NCI-H2227 (cell line): ENCODE results near the gene ZNF503.

Experiments used
- DNase-seq: peaks from one replicate; lab custom pipeline; 2025; ENCODE audit not compliant: unreplicated experiment; lab: John Stamatoyannopoulos, UW

Gene ZNF503

DNA sequence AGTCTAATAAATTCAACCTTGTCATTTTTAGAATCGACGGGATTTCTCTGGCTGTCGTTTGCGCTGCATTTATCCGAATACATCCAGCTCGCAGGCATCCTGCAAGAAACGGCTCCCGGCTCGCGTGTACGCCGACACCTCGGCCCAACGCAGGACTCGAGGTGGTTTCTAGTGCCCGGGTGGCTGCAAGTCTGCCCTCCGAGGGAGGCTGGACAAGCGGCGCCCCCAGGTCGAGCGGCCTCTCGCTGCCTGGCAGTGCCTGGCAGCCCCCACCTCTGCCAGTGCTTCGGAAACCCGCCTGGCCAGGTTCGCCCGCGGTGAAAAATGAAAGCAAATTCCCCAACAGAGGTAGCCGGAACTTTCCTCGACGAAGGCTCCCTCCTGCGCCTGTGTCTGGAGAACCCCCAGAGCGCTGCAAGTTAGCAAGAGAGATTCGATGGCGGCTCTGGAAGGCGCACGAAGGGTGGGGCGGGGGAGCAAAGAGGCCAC, 5.7 kb upstream of the ZNF503 start:
- DNase-seq: no peak

DNA sequence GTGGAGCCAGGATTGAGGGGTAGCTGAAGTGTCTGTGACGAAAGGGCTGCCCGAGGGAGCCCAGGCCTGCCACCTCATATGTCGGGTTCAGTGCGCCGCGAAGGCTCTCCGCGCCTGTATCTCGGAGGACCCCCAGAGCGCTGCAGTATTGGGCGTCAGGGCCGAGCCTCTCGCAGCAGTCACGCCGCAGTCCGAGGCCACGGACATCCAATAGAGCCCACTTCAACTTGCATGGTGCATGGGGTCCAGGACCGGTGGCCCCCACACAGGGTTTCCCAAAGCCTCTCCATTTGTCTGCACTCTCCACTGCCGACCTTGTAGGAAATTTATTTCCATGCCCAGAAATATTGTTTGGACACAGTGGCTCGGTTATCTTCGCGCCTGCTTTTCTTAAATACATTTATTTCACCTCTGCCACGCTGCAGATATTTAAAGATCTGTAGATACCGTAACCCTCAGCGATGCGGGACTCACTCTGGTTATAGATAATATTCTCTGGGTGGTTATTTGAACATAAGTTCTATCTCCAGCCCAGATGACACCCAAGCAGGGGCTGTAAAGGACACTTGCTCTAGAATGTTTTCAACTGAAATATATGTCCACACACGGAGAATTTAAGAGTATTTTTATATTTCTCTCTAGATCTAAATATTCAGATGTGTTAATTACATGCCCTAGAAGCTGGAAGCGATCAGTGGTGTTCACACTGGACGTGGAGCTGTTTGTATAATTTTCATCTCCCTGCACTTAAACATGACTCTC, 5.1 kb upstream of the ZNF503 start:
- no peak for DNase-seq

DNA sequence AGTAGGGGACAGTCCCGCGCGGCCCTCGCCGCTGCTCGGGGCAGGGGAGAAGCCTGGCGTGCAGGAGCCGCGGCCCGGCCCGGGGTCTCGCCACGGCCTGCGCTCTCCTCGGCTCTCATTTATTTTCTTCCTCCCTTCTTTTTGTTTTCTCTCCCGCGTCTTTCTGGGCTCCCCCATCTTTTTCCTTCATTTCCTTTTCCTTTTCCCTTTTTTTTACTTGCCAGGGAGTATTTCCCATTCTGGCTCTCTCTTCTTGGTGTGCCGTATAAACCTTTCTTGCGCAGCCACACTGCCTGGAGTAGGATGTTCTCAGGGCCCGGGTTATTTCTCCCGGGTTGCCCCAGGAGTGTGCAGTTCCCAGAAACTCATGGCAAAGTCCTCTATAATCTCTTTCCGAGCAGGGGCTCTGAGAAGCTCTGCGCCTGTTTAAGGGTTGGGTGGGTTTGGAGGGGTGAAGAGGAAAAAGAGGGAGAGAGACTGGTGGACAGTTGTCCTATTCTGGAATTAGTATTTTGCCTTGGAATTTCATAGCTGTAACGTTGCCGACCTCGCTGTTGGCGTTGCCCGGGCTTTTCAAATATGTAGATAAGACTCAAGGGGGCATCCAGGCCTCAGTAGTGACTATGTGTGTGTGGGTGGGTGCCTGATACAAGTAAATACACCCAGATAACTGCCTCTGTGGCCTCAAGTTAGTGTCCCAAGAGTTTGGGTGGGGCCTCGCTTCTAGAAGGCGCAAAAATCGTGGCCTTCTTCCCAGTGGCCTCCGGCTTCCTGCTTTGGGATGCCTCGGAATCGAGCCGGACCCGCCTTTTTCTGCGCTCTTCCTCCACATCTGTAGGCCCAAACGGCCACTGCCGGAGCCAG, 4.3 kb upstream of the ZNF503 start:
- no peak for DNase-seq

DNA sequence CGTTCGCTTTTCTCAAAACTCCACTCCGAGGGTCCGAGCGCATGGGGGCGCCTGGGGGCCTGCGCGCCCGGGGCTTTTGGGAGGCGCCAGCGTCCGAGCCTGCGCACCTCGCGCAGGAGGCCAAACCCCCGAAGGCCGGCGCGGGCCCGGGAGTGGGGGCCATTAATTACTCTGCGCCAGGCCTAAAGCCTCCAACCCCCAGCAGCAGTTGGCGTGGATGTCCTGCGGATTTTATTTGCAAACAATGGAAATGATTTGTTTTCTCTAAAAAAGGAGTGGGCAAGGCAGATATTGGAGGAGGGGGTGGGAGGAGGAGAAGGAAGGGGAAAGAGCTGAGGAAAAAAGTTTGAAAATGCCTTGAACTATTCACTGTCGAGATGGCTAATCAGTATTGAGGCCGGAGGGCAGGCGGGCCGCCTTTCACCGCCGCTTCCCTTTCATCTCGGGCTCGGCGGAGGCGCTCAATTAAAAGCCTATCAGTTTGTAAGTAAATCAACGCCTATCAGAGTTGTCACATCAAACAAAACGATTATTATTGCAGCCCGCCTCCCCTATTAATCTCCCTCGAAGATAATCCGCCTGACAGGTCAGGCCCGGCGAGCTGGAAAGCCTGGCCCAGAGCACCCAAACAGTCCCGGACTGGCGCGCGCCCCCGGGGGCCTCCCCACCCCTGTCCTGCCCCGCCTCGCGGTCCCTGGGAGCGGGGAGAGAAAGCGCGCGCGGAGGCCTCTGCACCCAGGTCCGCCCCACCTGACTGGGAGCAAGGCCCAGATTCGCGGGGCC, 3.4 kb upstream of the ZNF503 start:
- peak; percentile 66 for DNase-seq

DNA sequence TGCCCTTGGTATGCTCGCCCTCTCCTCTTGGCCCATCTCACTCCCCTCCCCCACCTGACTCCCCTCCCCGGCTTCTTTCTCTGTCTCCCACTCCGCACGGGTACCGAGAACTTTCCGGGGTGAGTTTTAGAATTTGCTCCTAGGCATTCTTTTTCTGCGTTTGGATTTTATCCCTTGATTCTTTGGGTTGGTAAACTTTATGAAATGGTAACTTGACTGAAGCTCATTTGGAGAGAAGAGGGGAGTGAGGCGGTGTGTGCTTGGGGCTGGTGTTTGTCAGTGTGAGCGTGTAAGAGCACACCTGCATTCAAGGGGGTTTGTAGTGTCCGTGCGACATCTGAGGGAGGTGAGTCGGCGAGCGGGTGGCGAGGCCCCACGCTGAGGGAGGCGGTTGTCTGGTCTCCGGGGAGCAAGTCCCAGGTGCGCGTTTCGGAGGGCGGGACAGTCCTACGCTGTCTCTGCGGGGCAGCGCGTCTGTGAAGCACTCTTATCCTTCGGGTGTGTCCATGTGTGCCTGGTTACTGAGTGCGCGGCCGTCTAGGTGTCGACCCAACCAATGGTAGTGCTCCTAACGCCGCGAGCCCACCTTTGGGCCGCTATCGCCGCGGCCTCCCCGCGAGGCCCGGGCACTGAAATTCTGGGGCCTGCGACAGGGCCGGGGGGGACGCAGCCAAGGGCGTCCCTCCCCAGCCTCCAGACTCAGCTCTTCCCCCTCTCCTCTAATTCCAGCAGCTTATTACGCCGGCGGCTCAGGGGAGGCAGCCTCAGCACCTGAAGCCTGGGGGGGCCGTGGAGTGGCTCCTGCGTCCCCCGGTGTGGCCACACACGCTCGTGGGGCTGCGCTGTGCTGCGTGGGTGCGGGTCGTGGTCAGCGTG, 2.6 kb upstream of the ZNF503 start:
- peak; percentile 44 for DNase-seq

DNA sequence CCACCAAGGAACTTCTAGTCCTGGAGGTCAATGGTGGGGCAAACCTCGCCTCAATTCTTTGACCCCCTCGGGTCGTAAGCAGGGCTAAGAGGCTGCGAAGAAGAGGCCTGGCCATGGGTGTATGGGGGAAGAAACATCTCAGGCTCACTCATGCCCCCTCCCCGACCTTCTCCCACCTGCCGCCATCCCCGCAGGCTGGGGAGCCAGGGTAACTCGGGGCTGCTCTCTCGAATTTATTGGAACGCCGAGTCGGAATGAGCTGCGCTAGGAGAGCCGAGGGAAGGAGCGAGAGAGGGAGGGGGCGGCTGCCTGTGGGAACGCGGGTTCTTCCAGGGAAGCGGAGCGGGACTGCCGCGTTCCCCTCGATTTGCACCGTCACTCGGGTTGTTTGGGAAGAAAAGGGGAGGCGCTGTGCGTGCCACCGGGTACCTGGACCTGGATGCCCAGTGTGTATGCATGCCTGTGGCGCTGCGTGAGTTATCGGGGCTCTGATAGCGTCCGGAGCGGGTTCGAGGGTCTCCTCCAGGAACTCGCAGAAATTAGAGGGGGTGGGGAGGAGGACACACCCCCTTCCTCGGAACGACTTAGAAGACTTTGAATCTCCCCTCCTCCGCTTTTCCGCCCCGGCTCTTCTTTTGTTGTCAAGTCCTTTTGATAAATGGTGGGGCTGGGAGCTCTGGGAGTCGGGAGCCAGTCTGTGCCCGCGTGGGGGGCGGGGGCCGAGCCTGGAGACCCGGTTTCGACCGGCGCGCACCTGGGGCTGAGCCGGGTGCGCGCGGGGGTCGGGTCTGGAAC, 1.8 kb upstream of the ZNF503 start:
- DNase-seq: peak; percentile 69

DNA sequence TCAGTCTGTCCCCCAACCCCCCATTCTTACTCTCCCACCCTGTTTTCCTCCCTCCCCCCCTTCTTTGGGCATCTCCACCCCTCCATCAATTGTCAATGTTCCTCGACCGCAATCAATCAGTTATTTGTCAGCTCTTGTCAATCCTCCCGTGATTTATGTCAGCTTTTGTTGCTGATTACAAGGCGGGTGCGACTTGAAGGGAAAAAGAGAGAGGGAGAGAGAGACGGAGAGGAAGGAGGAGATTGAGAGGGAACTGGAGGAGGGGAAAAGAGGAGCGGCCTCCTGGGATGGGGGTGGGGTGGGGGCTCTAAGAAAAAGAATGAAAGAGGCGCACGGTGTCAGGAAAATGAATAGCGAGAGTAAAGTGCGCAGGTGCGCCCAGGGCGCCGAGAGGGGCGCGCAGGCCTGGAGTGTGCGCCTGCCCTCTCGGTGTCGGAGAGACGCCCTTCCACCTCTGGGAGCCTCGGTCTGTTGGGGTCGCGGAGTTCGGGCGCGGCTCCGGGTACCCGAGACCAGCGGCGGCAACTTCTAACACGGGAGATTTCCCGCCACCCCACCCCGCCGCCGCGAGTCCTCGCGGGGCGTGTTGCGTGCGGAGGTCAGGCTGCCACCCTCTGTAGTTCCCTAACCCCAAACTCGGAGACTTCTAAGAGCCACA, 1.1 kb upstream of the ZNF503 start:
- peak; percentile 89 for DNase-seq

DNA sequence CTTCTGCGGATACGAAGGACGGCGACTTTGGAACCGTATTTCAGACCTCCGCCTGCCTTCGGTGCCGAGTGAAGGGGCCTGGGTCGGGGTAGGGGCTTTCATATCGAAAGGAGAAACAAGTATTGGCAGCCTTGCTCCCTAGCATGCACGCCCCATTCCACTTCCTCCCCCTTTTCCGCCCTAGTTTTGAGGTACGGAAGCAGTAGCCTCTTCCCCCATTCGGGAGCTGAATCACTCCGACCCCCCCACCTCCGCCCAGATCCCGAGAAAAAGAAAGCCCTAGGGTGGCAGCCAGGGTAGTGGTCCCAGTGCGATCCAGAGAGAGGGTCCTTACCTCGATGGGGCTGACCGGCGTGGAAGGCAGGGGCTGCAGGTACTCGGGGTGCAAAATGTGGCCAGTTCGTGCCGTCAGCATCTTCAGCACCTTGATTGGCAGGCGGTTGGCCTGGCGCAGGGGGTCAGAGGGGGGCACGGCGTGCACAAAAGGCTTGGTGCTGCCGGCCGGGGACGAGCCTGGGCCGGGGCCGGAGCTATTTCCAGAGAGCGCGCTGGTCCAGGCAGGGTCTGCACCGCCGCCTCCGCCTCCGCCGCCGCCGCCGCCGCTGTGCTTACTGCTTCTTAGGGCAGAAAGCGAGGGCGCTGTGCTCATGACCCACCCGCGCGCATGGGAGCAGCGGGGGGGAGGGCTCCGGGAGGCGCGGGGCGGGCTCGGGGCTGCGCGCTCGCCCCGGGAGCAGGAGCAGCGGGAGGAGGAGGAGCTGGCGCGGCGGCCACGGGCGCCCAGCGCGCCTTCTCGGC, 594 bp downstream of the ZNF503 start:
- peak; percentile 77 for DNase-seq

DNA sequence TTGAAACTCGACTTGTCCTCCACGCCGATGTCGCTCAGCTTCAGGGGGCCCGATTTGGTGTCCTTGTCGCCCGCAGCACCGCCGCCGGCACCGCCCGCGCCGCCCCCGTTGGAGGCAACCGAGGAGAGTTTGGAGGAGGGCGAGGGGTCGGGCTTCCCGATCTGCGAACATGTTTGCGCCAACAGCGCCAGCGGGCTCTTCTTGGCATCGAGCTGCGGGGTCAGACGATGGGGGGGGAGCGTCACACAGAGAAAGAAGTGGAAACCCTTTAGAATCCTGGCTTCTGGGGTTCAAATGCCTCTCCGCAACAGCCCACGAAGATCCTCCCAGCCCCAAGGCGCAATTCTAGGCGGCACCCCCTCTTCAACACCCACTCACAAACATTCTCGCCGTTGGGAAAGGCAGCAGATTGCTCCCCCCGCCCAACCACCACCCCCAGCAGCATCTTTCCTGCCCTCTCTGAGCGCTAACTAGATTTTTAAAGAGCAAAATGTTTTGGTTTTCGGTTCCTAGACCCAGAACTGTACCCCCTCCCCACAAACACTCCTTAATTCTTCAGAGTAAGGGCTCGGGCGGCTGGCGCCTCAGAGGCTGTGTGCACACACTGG, 1.3 kb downstream of the ZNF503 start:
- no peak for DNase-seq

DNA sequence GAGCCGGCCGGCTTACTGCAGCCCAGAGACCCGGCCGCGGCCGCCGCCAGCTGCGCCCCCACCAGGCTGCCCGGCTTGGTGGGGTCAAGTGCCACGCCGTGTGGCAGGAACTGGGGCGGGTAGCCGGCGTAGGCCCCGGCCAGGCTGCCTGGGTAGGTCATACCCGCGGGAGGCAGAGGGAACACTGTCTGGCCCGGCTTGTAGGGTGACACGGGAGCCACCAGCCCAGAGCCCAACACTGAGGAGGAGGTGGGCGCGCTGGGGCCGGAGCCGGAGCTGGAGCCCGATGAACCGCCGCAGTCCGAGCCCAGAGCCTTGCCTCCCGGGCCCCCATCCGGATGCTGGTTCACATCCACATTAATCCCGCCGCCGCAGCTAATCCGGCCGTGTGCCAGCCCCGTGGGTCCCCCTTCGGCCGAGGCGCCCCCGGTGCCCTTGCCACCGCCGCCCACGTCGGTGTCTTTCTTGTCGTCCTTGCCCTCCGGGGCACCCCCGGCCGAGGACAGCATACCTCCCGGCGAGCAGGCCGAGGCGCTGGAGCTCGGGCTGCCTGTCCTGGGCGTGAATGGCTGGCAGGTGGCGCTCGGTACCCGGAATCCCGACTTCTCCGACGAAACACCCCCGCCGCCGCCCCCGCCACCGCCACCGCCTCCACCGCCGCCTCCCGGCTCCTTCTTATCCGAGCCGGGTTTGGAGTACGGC, 2.0 kb downstream of the ZNF503 start:
- peak; percentile 67 for DNase-seq

DNA sequence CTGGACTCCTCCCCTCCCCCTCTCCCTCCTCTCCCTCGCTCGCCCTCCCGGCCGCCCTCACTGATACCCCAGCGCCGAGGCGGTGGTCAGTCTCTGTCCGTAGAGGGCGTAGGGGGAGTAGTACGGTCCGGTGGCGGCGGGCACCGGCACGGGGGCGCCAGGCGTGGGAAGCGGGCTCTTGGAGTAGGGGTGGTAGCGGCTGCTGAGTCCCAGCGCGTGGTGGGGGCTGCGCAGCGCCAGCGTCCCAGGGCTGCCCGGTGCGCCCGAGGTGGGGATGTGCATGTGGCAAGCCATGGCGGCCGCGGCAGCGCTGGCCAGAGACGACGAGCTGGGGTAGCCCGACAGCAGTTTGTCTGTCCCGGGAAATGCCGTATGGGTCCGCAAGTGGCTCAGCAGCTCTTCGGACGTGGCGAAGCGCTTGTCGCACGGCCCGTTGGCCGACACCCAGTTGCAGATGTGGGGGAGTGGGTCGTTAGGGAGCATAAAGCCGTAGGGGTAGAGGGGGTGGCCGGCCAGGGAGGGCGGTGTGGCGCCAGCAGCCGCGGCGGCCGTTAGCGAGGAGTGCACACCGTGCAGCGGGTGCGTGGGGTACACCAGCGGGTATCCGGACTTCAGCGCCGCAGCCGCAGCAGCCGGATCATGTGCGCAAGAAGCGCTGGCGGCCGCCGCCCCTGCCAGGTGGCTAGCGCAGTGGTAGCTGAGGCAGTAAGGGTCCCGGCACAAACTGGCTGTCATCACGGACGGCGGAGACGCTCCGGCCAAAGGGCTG, 2.7 kb downstream of the ZNF503 start:
- DNase-seq: no peak

DNA sequence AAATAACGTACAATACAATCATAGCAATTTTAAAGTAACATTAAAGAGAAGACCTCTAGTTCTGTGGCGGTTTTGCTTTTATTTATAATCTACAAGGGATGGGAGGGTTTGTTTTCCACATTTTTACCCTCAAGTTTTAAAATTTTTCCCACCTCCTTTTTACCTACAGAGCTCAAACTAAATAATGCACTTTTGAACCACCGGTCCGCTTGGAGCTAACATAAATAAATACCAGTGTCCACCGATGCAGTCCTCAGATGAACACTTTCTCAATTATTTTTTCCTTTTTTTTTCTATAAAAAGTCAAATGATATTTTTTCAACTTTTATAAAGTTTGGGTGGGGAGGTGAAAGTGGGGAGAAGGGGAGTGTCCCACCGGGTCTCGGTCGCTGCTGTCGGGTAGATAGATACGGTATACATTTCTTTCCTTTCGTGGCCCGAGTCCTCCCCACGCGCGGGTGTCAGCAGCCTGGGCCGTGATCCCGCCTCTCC, 3.3 kb downstream of the ZNF503 start:
- no peak for DNase-seq

DNA sequence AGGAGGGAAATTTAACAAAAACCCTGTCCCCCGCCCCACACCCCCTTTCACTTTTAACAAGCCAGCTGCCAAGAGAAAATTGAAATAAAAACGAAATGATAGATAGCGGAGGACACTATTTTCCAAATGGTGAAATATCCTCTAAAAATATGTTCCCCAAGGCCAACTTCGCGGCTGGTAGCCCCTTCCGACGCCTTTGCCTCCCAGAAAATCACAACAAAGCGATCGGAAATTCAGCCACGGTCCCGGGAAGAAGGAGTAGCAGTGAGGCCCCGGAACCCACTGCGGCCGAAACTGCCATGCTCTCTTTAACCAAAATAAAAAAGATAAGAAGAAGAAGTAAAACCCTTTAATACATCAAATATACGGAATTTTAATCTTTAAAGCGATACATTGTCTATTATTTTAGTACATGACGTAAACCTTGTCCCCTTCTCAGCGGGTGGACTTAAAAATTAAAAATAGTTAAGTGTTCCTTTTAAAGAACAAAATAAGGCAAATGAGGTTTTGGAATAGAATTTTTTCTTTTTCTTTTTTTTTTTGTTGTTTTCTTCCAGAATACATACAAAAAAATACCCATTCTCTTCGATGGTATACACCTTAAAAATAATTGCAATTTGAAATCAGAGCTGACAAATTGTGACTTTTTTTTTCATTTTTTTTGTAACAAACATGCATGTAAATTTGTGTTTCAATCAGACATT, 3.9 kb downstream of the ZNF503 start:
- DNase-seq: no peak

DNA sequence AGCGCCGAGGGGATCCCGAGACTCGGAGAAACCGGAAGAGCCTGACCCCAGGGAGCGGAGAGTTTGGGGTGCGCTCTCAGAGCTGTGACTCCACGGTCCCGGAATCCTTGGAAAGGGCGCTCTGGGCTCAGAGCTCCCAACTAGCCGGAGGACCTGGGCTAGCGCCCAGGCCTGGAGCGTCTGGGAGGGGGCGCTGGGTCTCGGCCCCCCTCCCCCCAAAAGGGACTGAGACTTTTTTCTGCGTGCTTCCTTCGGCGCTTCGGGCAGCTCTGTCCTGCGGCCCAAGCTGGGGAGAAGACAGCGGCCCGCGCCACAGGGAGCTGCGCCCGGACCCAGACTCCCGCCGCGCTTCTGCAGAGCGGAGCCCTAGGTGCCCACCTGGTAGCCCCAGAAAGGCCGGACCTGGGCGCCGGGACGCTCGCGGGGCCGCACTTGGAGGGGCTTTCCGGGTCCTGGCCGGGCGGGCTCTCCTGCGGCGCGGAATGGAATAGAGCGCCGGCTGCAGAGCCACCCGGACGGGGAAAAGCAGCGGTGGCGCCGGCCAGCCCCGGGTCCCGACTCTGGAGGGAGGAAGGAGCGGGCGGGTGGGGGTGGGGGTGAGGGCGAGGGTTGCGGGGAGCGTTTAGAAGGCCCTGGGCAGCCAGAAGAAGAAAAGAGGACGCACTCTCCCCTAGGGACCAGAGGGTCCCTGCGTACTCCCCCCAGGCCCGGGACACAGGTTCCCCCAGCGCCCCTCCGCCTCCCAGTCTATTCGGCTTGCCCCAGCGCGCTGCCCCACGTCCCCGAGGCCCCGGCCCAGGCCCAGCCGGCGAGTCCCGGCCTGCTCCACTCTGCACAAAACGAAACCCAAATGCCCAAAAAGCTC, 4.7 kb downstream of the ZNF503 start:
- DNase-seq: no peak
